Measurements from ENCODE around the gene GSTM1. TPM values are rescaled to one million over a fixed set of nuclear protein-coding genes. Genes with fewer than 3 reads are reported as not detected.

Gene GSTM1
- total RNA-seq, 1 donor from 2014 or later, result 47.8 TPM

DNA sequence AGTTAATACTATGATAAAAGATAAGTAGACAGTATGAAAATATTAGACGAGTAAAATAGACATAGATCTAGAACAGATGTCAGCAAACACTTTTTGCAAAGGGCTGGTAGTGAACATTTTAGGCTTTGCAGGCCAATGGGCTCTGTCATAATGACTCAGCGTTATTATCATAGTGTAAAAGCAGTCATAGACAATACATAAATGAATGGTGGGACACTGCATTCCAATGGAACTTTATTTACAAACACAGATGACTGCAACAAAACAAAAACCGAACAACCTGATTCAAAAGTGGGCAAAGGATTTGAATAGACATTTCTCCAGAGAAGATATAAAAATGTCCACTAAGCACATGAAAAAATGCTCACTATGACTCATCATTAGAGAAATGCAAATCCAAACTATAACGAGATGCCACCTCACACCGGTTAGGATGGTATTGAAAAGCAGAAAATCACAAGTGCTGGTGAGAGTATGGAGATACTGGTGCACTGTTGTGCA, 31.8 kb downstream of the GSTM1 start:
- Mint-ChIP-seq H3K4me3 (no peak overlapping the region), H3K9me3 (no peaks in the 10 kb centered on the region), H3K36me3 (ENCODE audit: low read depth) (no peaks in the 10 kb centered on the region), H3K27ac (ENCODE audit: unreplicated experiment) (no peak overlapping the region), H3K27me3 (ENCODE audit: low read depth) (no peaks in the 10 kb centered on the region), H3K4me1 (peaks cover 7% of the 10 kb centered on the region)
- TF ChIP-seq, protein P1, sequence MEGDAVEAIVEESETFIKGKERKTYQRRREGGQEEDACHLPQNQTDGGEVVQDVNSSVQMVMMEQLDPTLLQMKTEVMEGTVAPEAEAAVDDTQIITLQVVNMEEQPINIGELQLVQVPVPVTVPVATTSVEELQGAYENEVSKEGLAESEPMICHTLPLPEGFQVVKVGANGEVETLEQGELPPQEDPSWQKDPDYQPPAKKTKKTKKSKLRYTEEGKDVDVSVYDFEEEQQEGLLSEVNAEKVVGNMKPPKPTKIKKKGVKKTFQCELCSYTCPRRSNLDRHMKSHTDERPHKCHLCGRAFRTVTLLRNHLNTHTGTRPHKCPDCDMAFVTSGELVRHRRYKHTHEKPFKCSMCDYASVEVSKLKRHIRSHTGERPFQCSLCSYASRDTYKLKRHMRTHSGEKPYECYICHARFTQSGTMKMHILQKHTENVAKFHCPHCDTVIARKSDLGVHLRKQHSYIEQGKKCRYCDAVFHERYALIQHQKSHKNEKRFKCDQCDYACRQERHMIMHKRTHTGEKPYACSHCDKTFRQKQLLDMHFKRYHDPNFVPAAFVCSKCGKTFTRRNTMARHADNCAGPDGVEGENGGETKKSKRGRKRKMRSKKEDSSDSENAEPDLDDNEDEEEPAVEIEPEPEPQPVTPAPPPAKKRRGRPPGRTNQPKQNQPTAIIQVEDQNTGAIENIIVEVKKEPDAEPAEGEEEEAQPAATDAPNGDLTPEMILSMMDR (conservative IDR thresholded peaks at IDR 0.05), result no peak
- no peak for DNase-seq (ENCODE audit: low read depth, low spot score)

DNA sequence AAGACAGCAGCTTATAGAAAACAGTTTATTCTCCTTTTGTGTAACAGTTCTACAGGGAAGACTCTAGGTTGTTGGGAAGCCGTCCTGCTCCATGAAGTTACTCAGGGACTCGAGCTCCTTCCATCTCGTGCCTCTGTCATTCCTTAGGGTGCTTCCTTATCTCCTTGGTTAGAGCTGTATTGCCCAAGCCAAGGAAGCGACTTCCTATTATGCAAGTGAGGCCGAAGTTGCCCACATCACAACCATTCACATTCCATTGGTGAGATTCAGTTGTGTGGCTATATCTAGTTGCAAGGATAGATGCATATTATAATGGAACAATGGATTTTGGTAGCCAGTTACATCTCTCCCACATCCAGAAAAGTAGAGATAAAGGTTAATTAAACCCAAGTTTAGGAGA, 33.4 kb downstream of the GSTM1 start:
- Mint-ChIP-seq H3K9me3 (no peaks in the 10 kb centered on the region), H3K27ac (ENCODE audit: unreplicated experiment) (no peak overlapping the region)
- TF ChIP-seq, protein P1 (conservative IDR thresholded peaks at IDR 0.05), result no peak

DNA sequence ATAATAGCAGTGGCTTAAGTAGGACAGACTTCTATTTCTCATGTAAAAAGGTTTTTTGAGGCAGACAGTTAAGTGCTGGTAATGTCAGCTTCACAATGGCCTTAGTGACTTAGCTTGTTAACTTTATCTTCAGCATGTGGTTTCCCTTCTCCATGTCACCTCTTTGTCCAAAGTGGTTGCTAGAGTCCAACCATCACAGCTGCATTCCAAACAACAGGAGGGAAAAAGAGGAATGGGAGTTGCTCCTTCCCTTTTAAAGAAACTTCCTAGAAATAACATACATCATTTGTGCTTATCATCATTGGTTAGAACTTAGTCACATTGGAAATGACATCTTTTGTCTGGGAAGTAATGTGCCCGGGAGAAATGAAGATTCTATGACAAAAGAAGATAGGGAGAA, 34.4 kb downstream of the GSTM1 start:
- Mint-ChIP-seq H3K27ac (ENCODE audit: unreplicated experiment) (no peak overlapping the region), H3K27me3 (ENCODE audit: low read depth) (no peaks in the 10 kb centered on the region), H3K4me3 (no peak overlapping the region), H3K9me3 (peaks cover under 1% of the 10 kb centered on the region), H3K36me3 (ENCODE audit: low read depth) (no peaks in the 10 kb centered on the region), H3K4me1 (peaks cover 5% of the 10 kb centered on the region)
- DNase-seq (ENCODE audit: low read depth, low spot score), result no peak
- TF ChIP-seq, protein P1 (conservative IDR thresholded peaks at IDR 0.05), result no peak

More for the DNA sequence above, 33.4 kb downstream of the GSTM1 start:
- Mint-ChIP-seq H3K4me3 (no peak overlapping the region), H3K4me1 (peaks cover 5% of the 10 kb centered on the region), H3K27me3 (ENCODE audit: low read depth) (no peaks in the 10 kb centered on the region), H3K36me3 (ENCODE audit: low read depth) (no peaks in the 10 kb centered on the region)
- no peak for DNase-seq (ENCODE audit: low read depth, low spot score)

DNA sequence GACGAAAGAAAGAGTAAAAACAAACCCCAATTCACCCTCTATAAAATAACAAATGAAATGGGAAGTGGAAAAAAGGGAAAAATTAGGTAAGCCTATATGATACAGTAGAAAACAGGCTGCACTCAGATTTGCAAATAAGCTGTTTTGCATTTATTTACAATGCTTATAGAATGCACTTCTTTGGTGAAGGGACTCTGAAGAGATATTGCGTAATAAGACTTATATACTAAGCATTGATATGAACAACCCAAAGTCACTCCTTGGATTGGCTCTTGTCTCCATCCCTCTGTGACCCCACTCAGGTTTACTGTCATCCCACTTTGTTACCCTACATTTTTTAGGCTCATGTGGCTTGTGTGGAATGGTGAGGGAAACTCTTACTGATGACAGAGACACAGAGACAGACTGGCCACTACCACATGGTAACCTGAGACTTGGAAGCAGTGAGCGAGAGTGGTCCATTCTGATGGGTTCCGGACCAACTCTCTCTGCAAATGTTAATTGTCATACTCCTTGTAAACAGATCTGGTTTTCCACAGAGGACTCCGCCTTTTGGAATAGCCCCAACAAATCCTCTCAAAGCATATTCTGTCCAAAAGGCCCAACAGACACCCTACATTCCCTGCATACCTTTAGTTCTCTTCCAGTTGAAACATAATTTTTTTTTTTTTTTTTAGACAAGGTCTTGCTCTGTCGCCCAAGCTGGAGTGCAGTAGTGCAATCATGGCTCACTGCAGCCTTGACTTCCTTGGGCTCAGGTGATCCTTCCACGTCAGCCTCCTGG, 35.5 kb downstream of the GSTM1 start:
- Mint-ChIP-seq H3K27me3 (ENCODE audit: low read depth) (no peaks in the 10 kb centered on the region), H3K36me3 (ENCODE audit: low read depth) (no peaks in the 10 kb centered on the region), H3K9me3 (peaks cover 2% of the 10 kb centered on the region), H3K4me1 (peaks cover 5% of the 10 kb centered on the region), H3K27ac (ENCODE audit: unreplicated experiment) (no peak overlapping the region), H3K4me3 (no peak overlapping the region)
- no peak for DNase-seq (ENCODE audit: low read depth, low spot score)
- TF ChIP-seq, protein P1 (conservative IDR thresholded peaks at IDR 0.05), result no peak

DNA sequence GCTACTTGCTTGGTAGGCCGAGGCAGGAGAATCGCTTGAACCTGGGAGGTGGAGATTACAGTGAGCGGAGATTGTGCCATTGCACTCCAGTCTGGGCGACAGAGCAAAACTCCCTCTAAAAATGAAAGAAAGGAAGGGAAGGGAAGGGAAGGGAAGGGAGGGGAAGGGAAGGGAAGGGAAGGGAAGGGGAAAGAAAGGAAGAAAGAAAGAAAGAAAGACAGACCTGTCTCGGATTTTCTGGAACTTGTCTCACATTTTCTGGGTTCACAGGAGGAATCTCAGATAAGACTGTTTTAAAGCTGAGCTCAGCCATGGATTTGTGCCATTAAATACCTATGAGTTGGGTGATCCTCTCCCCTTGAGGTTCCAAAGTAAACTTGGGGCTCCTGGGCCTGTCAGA, 37.3 kb downstream of the GSTM1 start:
- Mint-ChIP-seq H3K4me3 (no peak overlapping the region), H3K27me3 (ENCODE audit: low read depth) (no peaks in the 10 kb centered on the region), H3K36me3 (ENCODE audit: low read depth) (no peaks in the 10 kb centered on the region), H3K27ac (ENCODE audit: unreplicated experiment) (no peak overlapping the region), H3K4me1 (no peaks in the 10 kb centered on the region), H3K9me3 (peaks cover 2% of the 10 kb centered on the region)
- TF ChIP-seq, protein P1 (conservative IDR thresholded peaks at IDR 0.05), result no peak
- no peak for DNase-seq (ENCODE audit: low read depth, low spot score)
